Thyroid gland (tissue), 4 donors: Measurements from ENCODE around the gene USP19.

Experiments
- POLR2A ChIP-seq, 2 donors: fragments of 450-650 bp; IDR thresholded peaks; one replicate each; pipeline ENCODE4 v1.6.1; 2017; ENCODE audit warnings: antibody characterized with exemption in 2 of 2, mild to moderate bottlenecking in 2 of 2, moderate library complexity in 1 of 2
- TF ChIP-seq, protein P1 (sequence below), 6 experiments: fragments of 200-600 bp in 3 of 6; fragments of 450-650 bp in 3 of 6; sonication (generic) in 3 of 6; IDR thresholded peaks; one replicate each; pipeline ENCODE4 v1.5.1; 2016 to 2019; ENCODE audit warnings: antibody characterized with exemption in 6 of 6, mild to moderate bottlenecking in 2 of 6, inconsistent platforms in 1 of 6, moderate library complexity in 1 of 6

DNA sequence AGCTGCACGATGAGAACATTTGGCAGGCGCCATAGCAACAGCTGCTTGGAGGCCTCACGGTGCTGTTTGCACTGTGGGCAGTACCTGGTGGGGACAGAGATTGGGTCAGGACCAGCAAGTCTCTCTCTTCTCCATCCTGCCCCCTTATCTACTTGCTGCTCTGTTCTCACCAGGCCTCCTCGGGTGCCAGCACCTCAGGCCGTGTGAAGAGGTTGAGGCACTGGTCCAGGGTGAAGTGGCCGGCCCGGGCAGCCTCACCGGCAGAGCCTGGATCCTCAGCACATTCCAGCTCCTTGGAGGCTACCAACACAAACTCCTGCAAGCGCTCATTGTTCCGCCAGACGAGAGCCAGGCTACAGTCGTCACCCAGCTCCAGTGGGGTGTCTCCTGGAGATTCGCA, 9.8 kb downstream of the USP19 start:
- TF ChIP-seq, protein P1, sequence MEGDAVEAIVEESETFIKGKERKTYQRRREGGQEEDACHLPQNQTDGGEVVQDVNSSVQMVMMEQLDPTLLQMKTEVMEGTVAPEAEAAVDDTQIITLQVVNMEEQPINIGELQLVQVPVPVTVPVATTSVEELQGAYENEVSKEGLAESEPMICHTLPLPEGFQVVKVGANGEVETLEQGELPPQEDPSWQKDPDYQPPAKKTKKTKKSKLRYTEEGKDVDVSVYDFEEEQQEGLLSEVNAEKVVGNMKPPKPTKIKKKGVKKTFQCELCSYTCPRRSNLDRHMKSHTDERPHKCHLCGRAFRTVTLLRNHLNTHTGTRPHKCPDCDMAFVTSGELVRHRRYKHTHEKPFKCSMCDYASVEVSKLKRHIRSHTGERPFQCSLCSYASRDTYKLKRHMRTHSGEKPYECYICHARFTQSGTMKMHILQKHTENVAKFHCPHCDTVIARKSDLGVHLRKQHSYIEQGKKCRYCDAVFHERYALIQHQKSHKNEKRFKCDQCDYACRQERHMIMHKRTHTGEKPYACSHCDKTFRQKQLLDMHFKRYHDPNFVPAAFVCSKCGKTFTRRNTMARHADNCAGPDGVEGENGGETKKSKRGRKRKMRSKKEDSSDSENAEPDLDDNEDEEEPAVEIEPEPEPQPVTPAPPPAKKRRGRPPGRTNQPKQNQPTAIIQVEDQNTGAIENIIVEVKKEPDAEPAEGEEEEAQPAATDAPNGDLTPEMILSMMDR (IDR thresholded peaks at IDR 0.05): no peak
- TF ChIP-seq POLR2A (IDR thresholded peaks at IDR 0.05): no peak
